GM10248 (cell line): ENCODE measurements around the gene MOB3B.

ENCODE experiments used
- CTCF ChIA-PET: fragments of 300-600 bp; sonication (Branson Sonifier 250); formaldehyde crosslinking; extraction: SDS; loops from one replicate; lab custom pipeline; 2021; ENCODE audit warnings: antibody characterized with exemption; lab: Yijun Ruan, JAX
- POLR2A ChIA-PET: fragments of 350-650 bp; sonication (Branson Sonifier 250); formaldehyde crosslinking; extraction: SDS; loops from one replicate; lab custom pipeline; 2020; ENCODE audit warnings: antibody characterized with exemption; lab: Yijun Ruan, JAX
- DNase-seq: peaks from one replicate; pipeline ENCODE4 v3.0.0; 2012; ENCODE audit errors: extremely low spot score
- TF ChIP-seq, protein P1 (sequence below): IDR thresholded peaks from 2 replicates; pipeline ENCODE4 v1.5.1; 2012; ENCODE audit warnings: mild to moderate bottlenecking, low read depth; ENCODE audit errors: extremely low read depth, missing control alignments, control extremely low read depth

MOB3B gene

DNA sequence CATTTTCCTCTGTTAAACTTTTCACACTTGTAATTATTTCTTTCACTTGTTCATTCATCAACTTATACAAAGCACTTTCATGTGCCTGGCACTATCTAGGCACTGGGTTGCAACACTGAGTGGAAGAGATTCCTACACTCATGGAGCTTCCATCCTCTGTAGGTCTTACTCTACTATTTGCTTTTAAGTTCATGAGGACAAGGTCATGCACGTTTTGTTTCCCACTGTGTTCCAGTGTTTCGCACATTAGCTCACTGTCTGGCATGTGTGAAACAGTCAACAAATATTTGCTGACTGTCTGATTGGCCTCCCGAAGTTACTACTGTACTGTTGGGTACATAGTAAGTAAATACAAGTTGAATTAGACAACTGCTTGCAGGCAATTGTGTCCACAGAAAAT, 93.4 kb downstream of the MOB3B start:
- ChIA-PET CTCF (interaction anchor here (1.1 kb wide), 1 partner anchor 51 kb away, joined by 3 read pairs; no protein-coding TSS in a partner anchor), POLR2A (interaction anchor here (0.5 kb wide), 1 partner anchor 98 kb away, joined by 4 read pairs; no protein-coding TSS in a partner anchor)
- TF ChIP-seq, protein P1, sequence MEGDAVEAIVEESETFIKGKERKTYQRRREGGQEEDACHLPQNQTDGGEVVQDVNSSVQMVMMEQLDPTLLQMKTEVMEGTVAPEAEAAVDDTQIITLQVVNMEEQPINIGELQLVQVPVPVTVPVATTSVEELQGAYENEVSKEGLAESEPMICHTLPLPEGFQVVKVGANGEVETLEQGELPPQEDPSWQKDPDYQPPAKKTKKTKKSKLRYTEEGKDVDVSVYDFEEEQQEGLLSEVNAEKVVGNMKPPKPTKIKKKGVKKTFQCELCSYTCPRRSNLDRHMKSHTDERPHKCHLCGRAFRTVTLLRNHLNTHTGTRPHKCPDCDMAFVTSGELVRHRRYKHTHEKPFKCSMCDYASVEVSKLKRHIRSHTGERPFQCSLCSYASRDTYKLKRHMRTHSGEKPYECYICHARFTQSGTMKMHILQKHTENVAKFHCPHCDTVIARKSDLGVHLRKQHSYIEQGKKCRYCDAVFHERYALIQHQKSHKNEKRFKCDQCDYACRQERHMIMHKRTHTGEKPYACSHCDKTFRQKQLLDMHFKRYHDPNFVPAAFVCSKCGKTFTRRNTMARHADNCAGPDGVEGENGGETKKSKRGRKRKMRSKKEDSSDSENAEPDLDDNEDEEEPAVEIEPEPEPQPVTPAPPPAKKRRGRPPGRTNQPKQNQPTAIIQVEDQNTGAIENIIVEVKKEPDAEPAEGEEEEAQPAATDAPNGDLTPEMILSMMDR = no peak
- DNase-seq = no peak

DNA sequence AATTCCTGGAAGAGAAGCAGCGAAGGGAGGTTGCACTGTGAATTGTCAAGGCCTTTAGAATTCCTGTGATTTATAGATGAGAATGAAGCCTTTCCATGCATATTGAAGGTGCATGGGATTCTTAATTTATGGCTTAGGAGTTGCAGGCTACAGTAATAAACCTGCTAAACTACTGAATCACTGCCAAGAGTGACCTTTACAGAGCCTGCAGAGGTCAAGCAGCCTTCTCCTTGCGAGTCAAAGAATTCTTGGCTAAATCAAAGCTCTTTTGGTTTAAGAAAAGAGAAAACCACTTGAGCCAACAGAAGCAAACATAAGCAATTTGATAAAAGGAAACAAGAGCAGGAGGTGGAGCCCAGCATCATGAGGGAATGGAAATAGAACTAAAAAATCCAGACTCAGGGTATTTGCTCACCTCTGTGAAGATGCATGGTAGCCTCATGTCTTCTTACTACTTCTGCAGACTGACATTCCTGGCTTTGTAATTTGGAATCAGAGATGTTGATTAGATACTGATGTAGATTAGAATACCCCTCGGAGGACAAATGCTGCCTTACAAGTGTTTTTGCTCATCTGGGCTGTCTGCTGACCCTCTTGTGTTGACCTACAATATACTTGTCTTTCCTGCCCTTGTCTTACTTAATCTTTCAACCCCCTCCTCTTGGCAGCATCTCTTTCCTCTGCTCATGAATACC, 95.8 kb downstream of the MOB3B start:
- ChIA-PET CTCF (no interaction called here), POLR2A (no interaction called here)
- no peak for DNase-seq
- TF ChIP-seq, protein P1 = no peak

GRCh38 chr9:27432308-27432707, 97.3 kb downstream of the MOB3B start:
- POLR2A ChIA-PET = no interaction called here
- TF ChIP-seq, protein P1 = no peak
- CTCF ChIA-PET = interaction anchor here (1.2 kb wide), 1 partner anchor 57 kb away, joined by 3 read pairs; no protein-coding TSS in a partner anchor
- no peak for DNase-seq

DNA sequence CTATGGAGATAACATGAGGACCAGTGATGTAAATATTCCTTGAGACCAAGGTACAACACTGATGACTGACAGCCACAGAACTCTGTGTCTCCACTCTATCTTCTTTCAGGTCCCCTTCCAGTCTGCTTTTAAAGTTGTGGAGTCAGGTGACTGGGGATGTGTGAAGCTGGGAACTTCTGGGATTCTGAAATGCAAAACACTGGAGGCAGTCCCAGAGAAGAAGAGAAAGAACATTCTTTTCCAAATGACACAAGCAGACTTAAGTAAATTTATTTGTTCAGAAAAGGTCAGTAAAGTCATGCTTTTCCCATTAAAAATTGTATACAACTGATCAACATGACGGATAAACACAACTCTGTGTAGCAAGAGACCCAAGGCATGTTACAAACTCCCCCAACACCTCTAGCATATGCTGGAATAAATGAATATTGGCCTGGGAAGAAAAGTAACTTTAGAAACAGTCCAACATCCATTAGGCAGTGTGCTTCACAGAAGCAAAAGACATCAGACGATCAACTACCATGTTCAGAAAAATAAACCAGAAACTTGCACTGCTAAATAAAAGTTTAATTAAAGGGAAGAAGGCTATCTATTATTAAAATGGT, 98.0 kb downstream of the MOB3B start:
- ChIA-PET POLR2A (no interaction called here), CTCF (interaction anchor here (1.2 kb wide), 1 partner anchor 58 kb away, joined by 3 read pairs; no protein-coding TSS in a partner anchor)
- DNase-seq = no peak
- TF ChIP-seq, protein P1 = no peak

- POLR2A ChIA-PET = interaction anchor here (0.6 kb wide), 1 partner anchor 12 kb away, joined by 3 read pairs; no protein-coding TSS in a partner anchor
- CTCF ChIA-PET = no interaction called here
These were observed 98.7 kb downstream of the MOB3B start for GRCh38 chr9:27430750-27431535.

More at GRCh38 chr9:27430750-27431535, 98.7 kb downstream of the MOB3B start:
- DNase-seq = no peak
- TF ChIP-seq, protein P1 = no peak
